GM21423 (cell line): ENCODE data around the gene PALM2AKAP2.
"Not testable (repeated sequence)": the region's sequence is repeated elsewhere in the genome, so short reads cannot be mapped to it uniquely, and the experiment has no call there.

Experiments
- ATAC-seq: cut with Tn5 transposase; IDR thresholded peaks from one replicate; pipeline ENCODE4 v1.9.1; 2021; ENCODE audit warnings: mild to moderate bottlenecking, moderate library complexity; ENCODE audit not compliant: unreplicated experiment

The PALM2AKAP2 gene

GRCh38 chr9:109801484-109801883 lies 21.5 kb downstream of the PALM2AKAP2 start:
- ATAC-seq, result no peak

DNA sequence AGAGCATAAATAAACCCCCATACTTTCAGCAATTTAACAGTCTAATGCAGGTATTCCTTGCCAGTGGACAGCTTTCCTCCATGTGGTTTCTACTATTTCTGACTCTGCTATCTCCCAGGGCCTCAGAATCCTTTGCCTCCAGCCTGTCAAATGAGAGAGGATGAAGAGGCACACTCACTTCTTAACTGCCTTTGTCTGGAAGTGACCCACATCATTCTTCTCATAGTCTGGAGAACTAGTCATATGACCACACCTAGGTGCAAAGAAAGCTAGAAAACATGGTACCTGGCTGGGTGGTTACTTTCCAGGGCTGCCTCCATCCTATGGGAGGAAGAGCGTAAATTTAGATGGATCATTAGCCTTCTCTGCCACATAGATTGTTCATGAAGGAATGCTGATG lies 22.5 kb downstream of the PALM2AKAP2 start:
- ATAC-seq, result no peak

DNA sequence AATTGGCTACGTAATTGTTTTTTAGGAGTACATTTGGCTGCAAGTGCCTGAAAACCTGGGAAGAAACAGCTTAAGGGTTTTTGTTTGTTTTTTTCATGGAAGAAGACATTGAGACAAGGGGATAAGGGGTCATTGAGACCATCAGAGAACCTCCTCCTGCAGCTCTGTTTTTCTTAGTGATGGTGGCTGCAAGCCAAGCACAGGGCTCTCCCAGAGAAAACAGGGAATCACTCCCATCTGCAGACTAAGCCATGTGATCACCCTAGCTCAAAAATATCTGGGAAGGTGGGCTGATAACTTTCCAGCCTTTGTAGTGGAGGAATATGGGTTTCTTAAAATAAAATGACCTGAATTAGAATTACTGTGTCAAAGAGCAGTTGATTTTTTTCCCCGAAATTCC lies 25.1 kb downstream of the PALM2AKAP2 start:
- ATAC-seq, result no peak

- no peak for ATAC-seq
These were observed 26.6 kb downstream of the PALM2AKAP2 start for GRCh38 chr9:109806506-109807115.

GRCh38 chr9:109811876-109812275 lies 31.9 kb downstream of the PALM2AKAP2 start:
- ATAC-seq, result no peak

DNA sequence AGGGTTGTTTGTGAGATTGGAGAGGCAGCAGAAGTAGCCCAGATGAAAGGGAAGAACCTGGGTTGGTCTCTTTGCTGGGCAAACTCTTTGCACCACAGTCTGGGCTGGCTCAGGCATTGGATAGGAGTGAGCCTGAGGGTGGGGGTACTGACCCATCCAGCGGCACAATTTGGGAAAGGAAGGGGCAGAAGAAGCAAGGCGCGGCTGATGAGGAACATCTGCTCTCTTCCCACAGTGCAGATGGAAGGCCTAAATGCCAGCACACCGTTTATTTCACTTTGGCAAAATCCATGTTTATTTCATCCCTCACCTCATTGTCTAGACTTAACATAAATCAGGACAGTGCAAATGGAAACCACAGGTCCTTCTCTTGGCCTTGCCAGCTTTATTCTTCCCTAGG lies 32.3 kb downstream of the PALM2AKAP2 start:
- no peak for ATAC-seq

GRCh38 chr9:109812818-109813281 lies 32.9 kb downstream of the PALM2AKAP2 start:
- ATAC-seq, result no peak

- no peak for ATAC-seq
These were observed 33.3 kb downstream of the PALM2AKAP2 start for GRCh38 chr9:109813303-109813702.

GRCh38 chr9:109813829-109814228 lies 33.8 kb downstream of the PALM2AKAP2 start:
- no peak for ATAC-seq

DNA sequence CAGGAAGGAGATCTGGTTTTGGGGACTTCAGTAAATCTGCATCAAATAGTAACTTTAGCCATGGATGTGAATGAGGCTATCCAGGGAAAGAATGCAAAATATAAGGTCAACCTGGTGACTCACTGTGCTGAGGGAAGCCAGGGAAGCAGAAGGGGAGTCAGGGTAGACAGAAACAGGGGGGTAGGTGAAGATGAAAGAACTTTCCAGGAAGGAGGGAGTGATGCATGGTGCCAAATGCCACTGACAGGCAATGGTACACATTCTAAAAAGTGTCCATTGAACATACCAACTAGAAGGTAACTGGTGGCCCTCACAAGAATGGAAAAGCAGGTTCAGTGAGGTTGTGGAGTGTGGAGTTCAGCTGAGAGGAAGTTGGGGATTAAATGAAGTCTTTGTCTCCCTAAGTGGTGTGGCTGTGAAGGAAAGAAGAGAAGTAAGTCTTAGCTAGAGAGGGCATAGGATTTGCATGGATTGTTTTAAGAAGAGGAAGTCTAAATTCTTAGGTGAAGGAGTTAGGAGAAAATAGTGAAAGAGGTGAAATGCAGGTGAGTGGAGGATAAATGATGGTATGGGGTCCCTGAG lies 35.5 kb downstream of the PALM2AKAP2 start:
- ATAC-seq, result no peak

DNA sequence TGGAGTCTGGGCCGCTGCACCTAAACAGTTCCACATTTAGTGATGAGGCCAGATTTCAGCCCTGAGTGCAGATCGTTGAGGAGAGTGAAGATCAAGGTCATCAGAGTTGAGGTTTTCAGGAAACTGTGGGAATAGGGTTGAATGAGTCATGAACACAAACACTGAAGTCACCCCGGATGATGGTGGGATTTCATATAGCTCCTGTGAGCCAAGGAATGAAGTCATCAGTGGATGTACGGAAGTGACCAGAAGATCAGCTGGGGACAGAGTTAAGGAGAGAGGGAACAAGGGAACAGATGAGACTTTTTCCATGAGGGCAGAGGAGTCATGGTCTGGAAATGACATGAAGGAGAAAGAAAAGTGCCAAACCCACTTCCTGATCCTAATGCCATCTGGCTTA lies 36.5 kb downstream of the PALM2AKAP2 start:
- no peak for ATAC-seq

GRCh38 chr9:109817146-109817845 lies 37.3 kb downstream of the PALM2AKAP2 start:
- no peak for ATAC-seq

GRCh38 chr9:109817846-109818472 lies 38.0 kb downstream of the PALM2AKAP2 start:
- no peak for ATAC-seq

DNA sequence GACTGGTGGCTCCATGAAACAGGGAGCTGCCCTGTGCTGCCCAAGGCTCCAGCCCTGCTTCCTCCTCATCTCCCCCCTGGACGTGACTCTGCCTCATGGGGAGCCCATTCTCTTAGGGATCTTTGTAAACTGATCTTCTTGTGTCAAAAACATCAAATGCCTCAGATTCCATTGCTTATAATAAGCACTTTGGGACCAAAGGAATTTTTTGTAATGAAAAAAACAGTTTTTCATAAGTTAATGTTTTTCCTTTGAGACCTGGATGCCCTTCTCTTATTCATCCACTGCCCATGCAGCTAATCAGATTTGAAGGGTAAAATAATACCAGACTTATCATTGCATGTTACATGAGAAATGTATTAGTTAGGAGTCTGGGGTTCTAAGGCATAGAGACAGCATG lies 41.7 kb downstream of the PALM2AKAP2 start:
- ATAC-seq, result no peak

DNA sequence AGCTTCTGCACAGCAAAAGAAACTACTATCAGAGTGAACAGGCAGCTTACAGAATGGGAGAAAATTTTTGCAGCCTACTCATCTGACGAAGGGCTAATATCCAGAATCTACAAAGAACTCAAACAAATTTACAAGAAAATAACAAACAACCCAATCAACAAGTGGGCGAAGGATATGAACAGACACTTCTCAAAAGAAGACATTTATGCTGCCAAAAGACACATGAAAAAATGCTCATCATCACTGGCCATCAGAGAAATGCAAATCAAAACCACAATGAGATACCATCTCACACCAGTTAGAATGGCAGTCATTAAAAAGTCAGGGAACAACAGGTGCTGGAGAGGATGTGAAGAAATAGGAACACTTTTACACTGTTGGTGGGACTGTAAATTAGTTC lies 45.4 kb downstream of the PALM2AKAP2 start:
- not testable (repeated sequence) for ATAC-seq

DNA sequence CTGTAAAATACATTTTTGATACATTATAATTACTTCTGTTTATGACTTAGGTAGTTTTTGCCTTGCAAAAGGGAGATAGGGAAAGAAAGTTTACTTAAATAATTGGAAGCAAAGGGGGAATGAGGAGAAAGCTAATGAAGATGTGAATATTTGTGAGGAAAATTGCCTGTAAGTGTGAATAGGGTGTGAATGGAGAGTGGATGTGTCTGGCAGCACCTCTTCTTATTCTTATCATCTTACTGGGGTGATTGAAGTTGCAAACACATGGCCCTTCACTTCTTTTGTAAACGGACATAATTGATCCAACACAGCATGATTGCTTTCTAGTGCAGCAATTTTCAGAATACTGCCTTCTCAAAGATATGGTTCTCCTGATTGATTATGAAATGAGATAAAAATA lies 46.6 kb downstream of the PALM2AKAP2 start:
- ATAC-seq, result no peak

GRCh38 chr9:109828254-109828653 lies 48.3 kb downstream of the PALM2AKAP2 start:
- ATAC-seq, result no peak
